ENCODE measurements around the gene PRMT9. TPM values are rescaled to one million over a fixed set of nuclear protein-coding genes. Genes with fewer than 3 reads are reported as not detected.

Gene PRMT9
- polyA plus RNA-seq, 1 donor (not counting 4 experiments of a cell fraction or from before 2014, with no cell fraction given): 10.4 TPM

DNA sequence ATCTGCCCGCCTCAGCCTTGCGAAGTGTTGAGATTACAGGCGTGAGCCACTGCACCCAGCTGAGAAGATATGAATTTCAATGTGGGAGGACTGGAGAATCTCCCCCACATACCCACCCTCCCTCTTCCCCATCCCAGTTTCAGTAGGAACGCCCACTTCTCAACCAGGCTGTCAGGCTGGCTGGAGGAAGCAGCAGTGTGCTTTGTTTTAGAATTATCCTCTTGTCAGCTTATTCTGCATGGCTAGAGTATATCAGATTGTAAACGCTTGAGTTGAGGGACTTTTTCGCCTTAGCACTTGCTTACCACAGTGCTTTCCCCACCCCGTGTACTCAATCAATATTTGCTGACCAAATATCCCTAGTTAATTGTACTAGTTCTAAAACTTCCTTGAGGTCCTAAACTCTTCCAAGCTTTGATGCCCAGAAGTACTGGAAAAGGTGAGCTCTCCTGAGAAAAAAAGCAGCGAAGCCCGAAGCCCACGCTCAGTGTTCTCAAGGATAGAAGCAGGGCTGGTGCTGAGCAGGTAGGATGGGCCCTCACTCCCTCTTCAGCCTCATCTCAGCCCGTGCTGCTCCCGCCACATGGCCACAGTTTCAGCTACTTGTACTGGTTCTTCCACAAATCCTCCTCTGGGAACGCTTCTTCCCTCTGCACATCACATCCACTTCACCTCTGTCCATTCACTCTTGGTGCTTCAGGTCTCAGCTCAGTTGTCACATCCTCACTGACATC is 40.7 kb upstream of the PRMT9 start:
- dilution Hi-C loops (cut with MboI; ENCODE audit: extremely low pct_ligation_motif_present, low sequenced_read_pairs): no loop called here
- Histone ChIP-seq H3K4me1 (ENCODE audit: control insufficient read depth, extremely low read depth, insufficient read depth, low read length) (peaks cover 11% of the 10 kb centered on the region), H3K4me3 (ENCODE audit: control insufficient read depth in 2 of 3, extremely low read depth in 1 of 3, insufficient read depth in 2 of 3, low read depth in 1 of 3, low read length in 3 of 3) (no peak overlapping the region), H3K9ac (ENCODE audit: control insufficient read depth, extremely low read depth, insufficient read depth, low read length) (no peak overlapping the region), H3K36me3 (ENCODE audit: control insufficient read depth in 2 of 2, extremely low read depth in 1 of 2, insufficient read depth in 2 of 2, low read length in 2 of 2) (no peaks in the 10 kb centered on the region), H3K9me1 (ENCODE audit: control insufficient read depth, extremely low read depth, insufficient read depth, low read length) (no peaks in the 10 kb centered on the region), H3K9me3 (ENCODE audit: control insufficient read depth, low read depth, low read length) (no peaks in the 10 kb centered on the region), H3K4me2 (ENCODE audit: control insufficient read depth, extremely low read depth, insufficient read depth, low read depth, low read length) (no peak overlapping the region), H3K79me2 (ENCODE audit: control insufficient read depth, insufficient read depth, low read length) (no peaks in the 10 kb centered on the region), H3K27me3 (ENCODE audit: control insufficient read depth, extremely low read depth, insufficient read depth, low read length) (no peaks in the 10 kb centered on the region), H3K27ac (ENCODE audit: control insufficient read depth, insufficient read depth, low read length) (no peak overlapping the region), H4K20me1 (ENCODE audit: control insufficient read depth, extremely low read depth, insufficient read depth, low read length) (no peaks in the 10 kb centered on the region), H2AFZ (ENCODE audit: control insufficient read depth, low read length) (no peak overlapping the region)
- DNase-seq (ENCODE audit: low read depth, low spot score) (no peak), FAIRE-seq (no peak)
- TF ChIP-seq EZH2 (IDR thresholded peaks at IDR 0.05; ENCODE audit: low read length): no peak
- TF ChIP-seq, protein P1, sequence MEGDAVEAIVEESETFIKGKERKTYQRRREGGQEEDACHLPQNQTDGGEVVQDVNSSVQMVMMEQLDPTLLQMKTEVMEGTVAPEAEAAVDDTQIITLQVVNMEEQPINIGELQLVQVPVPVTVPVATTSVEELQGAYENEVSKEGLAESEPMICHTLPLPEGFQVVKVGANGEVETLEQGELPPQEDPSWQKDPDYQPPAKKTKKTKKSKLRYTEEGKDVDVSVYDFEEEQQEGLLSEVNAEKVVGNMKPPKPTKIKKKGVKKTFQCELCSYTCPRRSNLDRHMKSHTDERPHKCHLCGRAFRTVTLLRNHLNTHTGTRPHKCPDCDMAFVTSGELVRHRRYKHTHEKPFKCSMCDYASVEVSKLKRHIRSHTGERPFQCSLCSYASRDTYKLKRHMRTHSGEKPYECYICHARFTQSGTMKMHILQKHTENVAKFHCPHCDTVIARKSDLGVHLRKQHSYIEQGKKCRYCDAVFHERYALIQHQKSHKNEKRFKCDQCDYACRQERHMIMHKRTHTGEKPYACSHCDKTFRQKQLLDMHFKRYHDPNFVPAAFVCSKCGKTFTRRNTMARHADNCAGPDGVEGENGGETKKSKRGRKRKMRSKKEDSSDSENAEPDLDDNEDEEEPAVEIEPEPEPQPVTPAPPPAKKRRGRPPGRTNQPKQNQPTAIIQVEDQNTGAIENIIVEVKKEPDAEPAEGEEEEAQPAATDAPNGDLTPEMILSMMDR (optimal IDR thresholded peaks at IDR 0.05 in 1 of 3, IDR thresholded peaks at IDR 0.05 in 1 of 3, conservative IDR thresholded peaks at IDR 0.05 in 1 of 3; ENCODE audit: extremely low read depth in 1 of 3, insufficient read depth in 2 of 3, low read length in 3 of 3): no peak

DNA sequence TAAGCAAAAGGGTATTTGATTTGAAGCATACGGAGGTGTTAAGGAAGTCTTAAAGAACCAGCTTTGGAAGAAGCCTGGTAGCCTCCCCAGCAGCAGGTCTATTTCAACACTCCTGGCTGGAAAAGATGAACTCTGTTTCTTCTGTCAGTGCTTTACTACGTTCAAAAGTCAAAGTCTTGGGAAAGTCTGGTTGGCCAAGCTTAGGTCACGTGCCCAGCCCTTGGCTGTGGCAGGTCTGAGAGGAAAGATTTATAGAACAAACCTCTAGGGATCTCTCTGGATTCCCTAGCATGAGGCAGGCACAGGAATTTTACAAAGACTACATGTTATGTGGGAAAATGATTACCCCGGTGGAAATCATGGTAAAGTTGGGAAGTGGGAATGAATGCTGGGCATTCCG is 39.4 kb upstream of the PRMT9 start:
- no peaks in the 10 kb centered on the region for H3K9me3 ChIP-seq (ENCODE audit: control insufficient read depth, low read depth, low read length)
- H4K20me1 ChIP-seq (ENCODE audit: control insufficient read depth, extremely low read depth, insufficient read depth, low read length): no peaks in the 10 kb centered on the region
- TF ChIP-seq EZH2 (IDR thresholded peaks at IDR 0.05; ENCODE audit: low read length): no peak
- TF ChIP-seq, protein P1 (optimal IDR thresholded peaks at IDR 0.05 in 1 of 3, IDR thresholded peaks at IDR 0.05 in 1 of 3, conservative IDR thresholded peaks at IDR 0.05 in 1 of 3; ENCODE audit: extremely low read depth in 1 of 3, insufficient read depth in 2 of 3, low read length in 3 of 3): no peak
- no peak overlapping the region for H2AFZ ChIP-seq (ENCODE audit: control insufficient read depth, low read length)
- H3K9me1 ChIP-seq (ENCODE audit: control insufficient read depth, extremely low read depth, insufficient read depth, low read length): no peaks in the 10 kb centered on the region
- no peaks in the 10 kb centered on the region for H3K79me2 ChIP-seq (ENCODE audit: control insufficient read depth, insufficient read depth, low read length)
- FAIRE-seq (no peak), DNase-seq (ENCODE audit: low read depth, low spot score) (no peak)
- no peak overlapping the region for H3K9ac ChIP-seq (ENCODE audit: control insufficient read depth, extremely low read depth, insufficient read depth, low read length)
- no peak overlapping the region for H3K27ac ChIP-seq (ENCODE audit: control insufficient read depth, insufficient read depth, low read length)
- H3K4me3 ChIP-seq (ENCODE audit: control insufficient read depth in 2 of 3, extremely low read depth in 1 of 3, insufficient read depth in 2 of 3, low read depth in 1 of 3, low read length in 3 of 3): no peak overlapping the region
- H3K4me2 ChIP-seq (ENCODE audit: control insufficient read depth, extremely low read depth, insufficient read depth, low read depth, low read length): no peak overlapping the region
- H3K4me1 ChIP-seq (ENCODE audit: control insufficient read depth, extremely low read depth, insufficient read depth, low read length): peaks cover 11% of the 10 kb centered on the region
- H3K36me3 ChIP-seq (ENCODE audit: control insufficient read depth in 2 of 2, extremely low read depth in 1 of 2, insufficient read depth in 2 of 2, low read length in 2 of 2): no peaks in the 10 kb centered on the region
- dilution Hi-C loops (cut with MboI; ENCODE audit: extremely low pct_ligation_motif_present, low sequenced_read_pairs): no loop called here
- H3K27me3 ChIP-seq (ENCODE audit: control insufficient read depth, extremely low read depth, insufficient read depth, low read length): no peaks in the 10 kb centered on the region

Measured in keratinocyte (primary cell).